NCI-H146 treated with DMSO at 0.1 percent for 48 hours (cell line): ENCODE data around the gene BTBD2.
"Not testable (repeated sequence)": the region's sequence is repeated elsewhere in the genome, so short reads cannot be mapped to it uniquely, and the experiment has no call there.

Experiments used
- DNase-seq: peaks from one replicate; lab custom pipeline; 2025; ENCODE audit not compliant: unreplicated experiment; lab: John Stamatoyannopoulos, UW

The BTBD2 gene

DNA sequence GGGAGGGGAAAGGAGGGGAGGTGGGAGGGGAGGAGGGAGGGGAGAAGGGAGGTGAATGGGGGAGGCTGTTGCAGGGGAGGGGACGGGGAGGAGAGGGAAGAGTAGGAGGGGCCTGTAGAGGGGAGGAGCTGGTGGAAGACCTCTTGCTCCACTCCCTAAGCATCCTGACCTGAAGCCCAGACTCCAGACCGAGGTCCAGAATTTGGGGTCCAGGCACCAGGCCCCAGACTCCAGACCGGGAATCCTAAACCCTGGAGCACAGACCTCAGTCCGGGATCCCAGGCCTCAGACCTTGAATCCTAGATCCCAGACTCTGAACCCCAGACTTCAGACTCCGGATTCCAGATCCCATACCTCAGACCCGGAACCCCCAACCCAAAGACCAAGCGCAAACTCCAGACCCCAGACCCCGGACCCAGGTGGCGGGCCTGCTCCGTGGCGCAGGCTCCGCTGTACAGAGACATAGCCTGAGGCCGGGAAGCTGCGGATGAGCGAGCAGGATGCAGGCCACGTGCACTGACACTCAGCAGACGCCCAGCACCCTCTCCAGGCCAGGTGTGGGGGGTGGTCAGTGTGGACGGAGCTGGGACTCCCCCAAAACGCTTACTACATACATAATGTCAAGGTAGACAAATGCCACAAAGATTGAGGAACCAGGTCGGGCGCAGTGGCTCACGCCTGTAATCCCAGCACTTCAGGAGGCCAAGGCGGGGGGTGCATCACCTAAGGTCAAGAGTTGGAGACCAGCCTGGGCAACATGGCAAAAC, 710 bp upstream of the BTBD2 start:
- peak; percentile 26 for DNase-seq

DNA sequence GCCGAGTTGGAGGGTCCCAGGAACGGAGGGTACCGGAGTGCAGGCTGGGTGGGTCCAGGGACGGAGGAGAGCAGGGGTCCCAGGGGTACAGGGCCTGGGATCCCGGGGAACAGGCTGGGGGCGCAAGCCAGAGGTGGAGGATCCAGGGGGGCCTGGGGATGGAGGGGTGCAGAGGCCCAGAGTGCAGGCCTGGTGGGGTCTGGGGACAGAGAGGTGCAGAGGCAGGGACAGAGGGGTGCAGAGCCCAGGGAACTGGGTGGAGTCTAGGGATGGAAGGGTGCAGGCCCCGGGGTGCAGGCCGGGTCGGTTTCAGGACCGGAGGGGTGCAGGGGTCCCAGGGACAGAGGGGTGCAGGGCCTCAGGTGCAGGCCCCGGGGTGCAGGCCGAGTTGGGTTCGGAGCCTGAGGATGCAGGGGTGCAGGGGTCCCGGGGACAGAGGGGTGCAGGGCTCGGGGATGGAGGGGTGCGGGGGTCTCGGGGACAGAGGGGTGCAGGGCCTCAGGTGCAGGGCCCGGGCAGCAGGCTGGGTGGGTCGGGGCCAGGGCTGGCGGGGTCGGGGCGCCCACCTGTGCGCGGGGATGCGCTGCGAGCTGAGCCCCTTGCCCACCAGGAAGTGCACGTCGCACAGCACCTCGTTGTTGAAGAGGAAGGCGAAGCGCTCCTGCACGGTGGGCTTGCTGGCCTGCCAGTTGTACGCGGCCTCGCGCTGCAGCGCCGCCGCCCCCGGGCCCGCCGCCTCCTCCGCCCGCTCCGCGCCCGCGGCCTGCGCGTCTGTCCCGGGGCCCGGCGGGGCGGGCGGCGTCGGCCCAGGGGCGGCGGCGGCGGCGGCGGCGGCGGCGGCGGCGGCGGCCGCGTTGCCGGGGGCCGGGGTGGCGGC, 545 bp downstream of the BTBD2 start:
- no peak for DNase-seq

DNA sequence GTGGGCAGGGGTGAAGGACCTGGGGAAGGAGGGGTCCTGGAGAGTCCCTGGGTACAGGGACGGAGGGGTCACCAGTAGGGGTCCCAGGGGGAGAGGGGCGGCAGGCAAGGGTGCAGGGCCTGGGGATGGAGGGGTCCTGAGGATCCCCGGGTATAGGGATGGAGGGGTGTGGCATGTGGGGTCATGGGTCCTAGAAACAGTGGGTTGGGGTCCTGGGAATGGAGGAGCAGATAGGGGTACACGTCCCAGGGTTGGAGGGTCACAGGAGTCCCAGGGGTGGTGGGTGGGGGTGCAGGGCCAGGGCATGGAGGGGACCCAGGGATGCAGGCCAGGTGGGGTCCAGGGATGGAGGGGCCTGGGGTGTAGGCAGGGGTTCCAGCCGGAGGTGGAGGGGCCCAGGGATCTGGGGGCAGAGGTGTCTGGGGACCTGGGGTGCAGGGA, 1.4 kb downstream of the BTBD2 start:
- DNase-seq = no peak

DNA sequence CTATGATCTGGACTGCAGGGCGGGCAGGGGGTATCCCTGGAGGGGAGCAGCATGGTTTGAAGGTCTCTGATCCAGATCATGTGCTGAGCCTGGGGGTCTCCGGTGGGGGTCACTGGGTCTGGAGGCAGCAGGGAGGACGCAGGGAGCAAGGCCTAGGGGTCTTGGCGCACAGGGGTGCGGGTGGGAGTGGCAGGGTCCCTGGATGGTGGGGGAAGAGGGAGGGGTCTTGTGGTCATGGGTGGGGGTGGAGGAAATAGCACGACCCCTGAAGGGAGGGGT, 1.9 kb downstream of the BTBD2 start:
- DNase-seq = no peak

DNA sequence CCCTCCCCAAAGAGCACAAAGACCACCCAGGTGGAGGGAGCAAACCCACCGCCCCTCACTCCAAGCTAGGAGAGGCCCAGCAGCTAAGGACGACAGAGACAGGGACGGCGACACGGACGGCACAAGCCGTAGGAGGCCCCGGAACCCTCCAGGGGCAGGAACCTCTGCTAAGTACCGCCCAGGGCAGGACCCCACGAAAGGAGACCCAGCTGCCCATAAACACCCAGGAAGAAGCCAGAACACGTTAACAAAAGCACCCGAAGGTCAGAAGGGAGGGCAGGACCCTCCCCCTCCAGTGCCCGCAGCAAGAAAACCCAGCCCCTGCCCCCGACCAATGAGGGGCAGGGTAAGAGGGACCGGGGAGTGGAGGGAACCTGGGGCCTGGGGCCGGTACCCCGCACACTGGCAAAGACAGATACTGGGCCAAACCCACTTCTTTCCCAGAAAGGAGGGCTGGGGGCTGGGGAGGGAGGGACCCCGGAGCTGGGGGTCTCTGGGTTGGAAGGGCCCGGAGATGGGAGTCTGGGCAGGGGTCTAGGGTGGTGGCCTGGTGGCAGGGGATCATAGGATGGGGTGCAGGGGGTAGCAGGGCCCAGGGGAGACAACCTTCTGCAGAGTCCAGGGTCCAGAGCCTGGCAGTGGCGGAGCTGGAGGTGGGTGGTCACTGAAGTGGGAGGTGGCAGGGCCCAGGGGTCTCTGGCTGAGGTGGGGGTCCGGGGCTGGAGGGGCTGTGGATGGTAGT, 2.4 kb downstream of the BTBD2 start:
- DNase-seq = no peak

DNA sequence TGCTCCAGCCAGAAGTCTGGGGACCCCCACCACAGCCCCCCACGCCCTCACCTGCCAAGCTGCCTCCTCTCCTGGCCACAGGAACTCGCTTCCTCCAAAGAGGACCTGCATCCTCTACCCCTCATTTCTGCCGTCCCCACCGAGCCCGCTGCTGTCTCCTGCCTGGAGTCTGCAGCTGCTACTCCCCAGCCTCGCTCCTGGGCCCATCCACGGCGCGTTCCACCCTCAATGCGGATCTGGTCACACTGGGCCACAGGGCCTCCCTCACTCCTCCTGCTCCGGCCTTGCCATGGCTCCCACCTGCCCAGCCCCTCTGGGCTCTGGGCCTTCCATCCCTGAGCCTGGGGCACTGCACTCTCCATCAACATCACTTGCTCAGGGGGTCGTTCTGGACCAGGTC, 4.3 kb downstream of the BTBD2 start:
- no peak for DNase-seq

DNA sequence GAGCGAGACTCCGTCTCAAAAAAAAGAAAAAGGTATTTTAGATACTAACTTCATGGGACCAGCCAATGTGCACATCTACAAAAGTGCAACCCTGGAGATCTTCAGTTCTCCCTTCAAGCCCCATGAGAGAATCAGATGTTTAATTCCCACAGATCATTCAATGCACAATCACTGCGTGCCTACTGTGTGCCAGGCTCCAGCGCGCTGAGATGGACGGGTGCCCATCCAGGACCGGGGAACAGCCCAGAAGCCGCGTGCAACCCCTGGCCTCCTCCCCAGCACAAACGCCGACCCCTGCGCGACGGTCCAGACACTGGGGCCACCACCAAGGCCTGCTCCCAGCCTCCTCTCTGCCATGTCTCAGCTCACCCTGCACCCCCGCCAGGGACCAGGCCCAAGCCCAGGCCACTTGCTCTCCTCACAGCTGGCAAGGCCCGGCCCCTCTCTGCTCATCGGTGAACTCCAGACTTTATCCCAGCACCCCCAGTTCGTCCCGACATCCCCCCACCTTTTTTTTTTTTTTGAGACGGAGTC, 5.3 kb downstream of the BTBD2 start:
- no peak for DNase-seq

DNA sequence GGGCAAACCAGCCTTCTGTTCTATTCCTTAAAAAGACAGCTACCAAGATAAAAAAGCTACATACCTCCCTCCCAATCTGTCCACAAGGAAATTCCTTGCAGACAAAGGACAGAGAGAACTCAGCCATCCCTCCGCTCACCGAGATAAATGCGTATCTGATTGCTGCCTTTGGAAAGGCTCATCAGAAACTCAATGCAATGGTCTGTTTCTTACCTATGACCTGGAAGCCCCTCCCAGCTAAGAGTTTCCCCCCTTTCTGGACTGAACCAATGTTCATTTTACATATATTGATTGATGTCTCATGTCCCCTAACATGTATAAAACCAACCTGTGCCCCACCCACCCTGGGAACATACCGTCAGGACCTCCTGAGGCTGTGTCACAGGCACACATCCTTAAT, 11.6 kb downstream of the BTBD2 start:
- no peak for DNase-seq

DNA sequence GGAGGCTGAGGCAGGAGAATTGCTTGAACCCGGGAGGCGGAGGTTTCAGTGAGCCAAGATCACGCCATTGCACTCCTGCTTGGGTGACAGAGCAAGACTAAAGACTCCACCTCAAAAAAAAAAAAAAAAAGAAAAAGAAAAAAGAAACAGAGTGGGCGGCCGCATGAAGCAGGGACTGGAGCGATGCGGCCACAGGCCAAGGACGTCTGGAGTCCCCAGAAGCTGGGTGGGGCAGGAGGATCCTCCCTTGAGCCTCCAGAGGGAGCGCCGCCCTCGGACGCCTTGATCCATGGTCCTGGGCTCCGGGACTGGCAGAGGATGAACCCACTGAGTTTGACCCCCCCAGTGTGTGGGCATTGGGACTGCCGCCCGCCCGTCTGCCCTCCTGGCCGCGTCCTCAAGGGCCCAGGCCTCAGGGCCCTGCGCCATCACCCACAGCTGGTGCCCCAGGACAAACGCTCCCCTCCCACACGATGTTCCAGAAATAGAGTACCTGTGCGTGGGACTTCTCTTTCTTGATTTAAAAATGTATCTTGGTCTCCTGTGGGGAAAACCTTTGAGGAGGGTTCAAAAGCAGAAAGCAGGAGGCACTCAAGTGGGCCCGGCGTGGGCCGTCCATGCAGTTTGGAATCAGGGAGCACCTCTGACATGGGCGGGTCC, 15.5 kb downstream of the BTBD2 start:
- no peak for DNase-seq

DNA sequence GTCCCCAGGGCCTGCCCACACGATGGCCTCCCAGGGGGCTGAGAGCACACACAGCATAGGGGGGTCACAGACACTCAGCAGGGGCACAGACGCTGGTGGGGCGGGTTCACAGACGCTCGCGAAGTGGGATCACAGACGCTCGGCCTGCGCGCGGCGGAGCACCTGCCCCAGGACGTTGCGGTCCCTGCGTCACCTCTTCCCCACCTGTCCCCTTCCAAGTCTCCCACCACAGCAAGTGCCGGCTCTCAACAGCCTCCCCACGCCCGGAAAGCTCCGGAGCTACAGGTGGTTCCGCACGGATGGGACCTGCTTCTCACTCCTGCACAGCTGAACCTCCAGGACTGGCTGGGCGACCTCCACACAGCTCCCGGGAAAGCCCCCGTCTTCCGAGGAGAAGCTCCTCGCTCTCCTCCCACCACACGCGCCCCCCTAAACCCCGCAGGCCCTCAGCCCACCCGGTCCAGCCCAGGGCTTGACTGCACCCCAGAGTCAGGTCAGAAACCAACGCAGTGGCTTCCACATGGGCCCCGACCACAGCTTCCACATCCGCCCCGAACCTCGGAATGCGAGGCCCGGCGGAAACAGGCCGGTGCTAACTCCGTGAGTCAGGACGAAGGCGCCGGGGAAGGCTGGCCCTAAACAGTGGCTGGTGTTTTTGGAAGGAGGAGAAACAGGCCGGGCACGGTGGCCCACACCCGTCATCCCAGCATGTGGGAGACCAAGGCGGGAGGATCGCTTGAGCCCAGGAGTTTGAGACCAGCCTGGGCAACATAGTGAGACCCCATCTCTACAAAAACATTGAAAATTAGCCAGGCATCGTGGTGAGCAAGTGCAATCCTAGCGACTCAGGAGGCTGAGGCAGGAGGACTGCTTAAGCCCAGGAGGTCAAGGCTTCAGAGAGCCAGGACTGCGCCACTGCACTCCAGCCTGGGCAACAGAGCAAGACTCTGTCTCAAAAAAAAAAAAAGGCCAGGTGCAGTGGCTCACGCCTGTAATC, 16.5 kb downstream of the BTBD2 start:
- DNase-seq = no peak

DNA sequence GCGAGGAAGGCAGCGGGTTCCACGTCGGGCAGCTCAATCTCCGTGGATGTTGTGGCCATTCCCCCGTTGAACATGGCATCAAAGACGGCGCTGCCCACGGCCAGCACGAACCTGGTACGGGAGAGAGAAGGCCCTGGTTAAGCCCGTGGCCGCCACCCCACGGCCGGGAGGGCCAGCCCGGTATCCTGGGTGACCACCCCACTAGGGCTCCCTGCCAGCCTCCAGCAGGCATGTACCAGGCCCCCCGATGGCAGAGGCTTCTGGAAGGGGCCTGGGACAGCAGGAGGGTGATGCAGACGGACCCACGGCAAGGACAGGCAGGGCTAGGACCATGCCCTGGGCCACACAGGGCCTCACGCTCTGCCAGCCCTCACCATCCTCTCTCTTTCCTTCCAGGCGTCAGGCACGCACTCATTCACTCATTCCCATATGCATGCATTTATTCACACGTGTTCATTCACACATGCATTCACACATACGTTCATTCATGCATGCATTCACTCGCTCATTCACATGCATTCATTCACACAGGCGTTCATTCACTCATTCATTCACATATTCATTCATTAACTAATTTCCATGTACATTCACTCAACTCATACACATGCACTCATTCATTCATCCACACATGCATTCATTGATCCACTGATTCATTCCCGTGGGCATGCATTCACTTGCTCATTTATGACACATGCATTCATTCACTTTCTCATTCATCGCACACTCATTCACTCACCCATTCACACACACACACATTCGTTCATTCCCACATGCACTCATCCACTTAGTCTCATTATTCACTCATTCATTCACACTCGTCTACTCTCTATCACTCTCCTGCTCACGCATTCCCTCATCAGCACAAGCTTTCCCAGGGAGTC, 17.9 kb downstream of the BTBD2 start:
- DNase-seq = no peak

DNA sequence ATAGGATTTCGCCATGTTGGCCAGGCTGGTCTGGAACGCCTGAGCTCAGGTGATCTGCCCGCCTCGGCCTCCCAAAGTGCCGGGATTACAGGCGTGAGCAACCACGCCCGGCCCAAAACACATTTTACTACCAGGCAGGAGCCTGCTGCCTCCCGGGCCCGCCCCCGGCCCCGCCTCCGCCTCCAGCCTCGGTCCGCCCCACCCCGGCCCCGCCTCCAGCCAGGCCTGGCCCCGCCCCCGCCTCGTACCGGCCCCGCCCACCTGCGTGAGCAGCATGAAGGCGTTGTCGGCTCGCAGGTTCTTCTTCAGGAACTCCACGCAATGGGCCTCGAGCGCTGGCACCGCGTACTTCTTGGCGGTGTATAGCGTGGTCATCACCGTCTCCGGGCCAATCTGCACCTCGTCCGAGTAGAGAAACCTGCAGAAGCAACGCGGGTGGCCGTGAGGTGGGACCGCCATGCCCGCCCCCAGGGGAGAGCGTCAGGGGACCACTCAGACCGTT, 22.7 kb downstream of the BTBD2 start:
- DNase-seq = no peak

DNA sequence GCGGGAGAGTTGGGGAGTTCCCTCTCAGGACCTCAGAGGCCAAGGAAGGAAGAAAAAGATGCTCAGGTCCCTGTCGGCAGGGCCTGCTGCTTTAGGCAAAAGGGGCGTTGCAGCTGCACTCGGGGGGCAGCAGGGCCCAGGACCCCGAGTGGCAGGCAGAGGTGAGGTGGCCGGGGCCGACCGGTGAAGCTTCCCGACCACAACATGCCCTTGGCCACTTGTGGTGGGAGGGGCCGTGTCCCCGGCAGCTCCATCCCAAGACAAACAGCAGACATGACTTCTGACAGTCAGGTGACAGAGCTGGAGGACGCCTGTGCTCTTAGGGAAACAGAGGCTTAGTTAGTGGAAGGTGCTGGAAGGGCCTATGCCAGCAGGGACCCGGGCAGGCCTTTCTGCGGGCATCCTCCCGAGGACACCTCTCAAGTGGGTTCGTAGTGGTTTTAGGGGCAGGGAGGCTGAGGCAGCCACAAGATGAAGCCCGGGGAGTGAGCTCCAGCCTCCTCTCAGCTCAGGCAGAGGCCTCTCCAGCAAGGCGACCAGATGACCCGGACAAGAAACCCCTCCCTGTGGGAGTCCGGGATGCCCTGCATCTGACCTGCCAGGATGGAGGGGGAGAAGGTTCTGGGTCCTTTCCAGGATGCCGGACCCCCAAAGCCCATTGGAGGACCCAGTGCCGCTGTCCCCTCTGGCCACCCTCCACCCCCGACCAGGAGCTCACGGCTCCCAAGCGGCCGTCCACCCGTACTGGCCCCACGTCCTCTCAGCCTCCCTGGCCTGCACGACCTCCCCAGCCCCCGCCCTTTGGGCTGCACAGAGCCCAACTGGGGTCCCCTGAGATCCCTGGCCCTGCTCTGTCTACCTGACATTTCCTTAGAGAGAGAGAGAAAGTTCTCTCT, 24.2 kb downstream of the BTBD2 start:
- no peak for DNase-seq

DNA sequence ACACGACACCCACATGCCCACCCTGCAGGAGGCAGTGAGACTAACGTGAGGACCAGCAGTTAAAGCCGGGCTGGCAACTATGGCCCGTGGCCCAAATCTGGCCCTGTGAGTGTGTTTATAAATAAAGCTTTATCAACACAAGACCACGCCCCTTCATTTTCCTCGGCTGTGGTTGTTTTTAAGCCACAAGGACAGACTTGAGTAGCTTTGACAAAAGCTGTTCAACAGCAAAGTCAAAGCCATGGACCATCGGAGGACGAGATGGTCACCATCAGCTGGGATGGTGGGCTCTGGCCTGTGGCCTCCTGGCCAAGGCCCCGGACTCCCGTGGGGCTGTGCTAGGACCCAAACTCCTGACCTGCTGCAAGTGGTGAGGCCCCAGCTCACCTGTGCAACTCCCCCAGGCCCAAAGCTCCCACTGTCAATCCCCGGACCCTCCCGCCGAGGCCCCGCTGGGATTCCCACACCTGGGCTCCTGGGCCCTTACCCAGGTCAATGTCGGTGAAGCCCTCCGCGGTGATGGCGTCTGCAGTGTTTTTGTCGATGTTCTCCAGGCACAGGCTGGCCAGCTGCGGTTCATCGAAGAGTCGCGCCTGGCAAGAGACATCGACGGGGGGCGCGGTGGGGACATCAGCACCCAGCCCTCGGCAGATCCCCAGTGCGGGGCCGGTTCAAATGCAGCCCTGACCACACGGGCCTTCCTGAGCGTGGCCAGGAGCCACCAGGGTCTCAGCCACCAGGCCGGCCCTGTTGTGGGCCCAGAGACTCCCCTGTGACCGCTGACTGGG, 25.1 kb downstream of the BTBD2 start:
- DNase-seq = no peak

DNA sequence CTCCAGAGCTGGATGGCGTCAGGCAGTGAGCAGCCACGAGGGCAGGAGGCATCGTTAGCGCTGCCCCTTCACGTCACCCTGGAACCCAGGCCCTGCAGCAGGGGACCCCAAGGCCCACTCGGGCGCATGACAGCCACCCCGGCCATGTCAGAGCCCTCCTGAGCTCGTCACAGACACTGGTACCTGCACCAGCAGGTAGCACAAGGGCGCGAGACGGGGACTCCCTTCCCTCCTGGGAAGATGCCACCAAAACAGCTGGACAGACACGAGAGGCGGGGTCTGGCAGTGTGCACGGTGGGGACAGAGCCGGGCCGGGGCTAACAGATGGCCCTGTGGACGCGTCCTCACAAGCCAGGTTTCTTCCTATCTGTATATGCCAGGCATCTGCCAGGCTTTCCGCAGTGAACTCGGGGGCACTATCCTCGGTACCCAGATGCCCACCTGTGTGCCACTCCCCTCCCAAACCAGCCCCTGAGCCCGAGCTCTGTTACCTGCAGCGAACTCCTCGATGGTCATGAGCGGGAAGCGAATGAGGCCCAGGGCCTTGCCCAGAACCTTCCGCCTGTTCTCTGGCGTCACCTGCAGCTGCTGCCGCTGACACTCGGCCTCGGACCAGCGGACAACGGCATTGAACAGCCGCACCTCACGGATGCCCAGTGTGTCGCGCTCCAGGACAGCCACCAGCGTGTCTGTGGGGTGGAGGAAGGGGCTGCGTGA, 25.8 kb downstream of the BTBD2 start:
- DNase-seq = no peak

DNA sequence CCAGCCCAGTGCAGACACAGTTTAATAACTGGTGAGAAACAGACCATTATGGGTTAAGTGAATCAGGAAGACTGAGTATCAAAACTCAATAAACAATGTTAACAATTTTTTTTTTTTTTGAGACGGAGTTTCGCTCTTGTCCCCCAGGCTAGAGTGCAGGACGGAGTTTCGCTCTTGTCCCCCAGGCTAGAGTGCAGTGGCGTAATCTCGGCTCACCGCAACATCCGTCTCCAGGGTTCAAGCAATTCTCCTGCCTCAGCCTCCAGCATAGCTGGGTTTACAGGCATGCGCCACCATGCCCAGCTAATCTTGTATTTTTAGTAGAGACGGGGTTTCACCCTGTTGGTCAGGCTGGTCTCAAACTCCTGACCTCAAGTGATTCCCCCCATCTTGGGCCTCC, 27.1 kb downstream of the BTBD2 start:
- not testable (repeated sequence) for DNase-seq
